BJ (cell line): ENCODE data around the gene GPC6. TPM values are rescaled to one million over a fixed set of nuclear protein-coding genes. Genes with fewer than 3 reads are reported as not detected.

Experiments used
- CTCF ChIA-PET: fragments of 350-600 bp; formaldehyde crosslinking; extraction: SDS; loops from one replicate; lab custom pipeline; 2021; ENCODE audit warnings: antibody characterized with exemption, inconsistent platforms; lab: Yijun Ruan, JAX
- POLR2A ChIA-PET: fragments of 300-600 bp; sonication (Branson Sonifier 250); formaldehyde crosslinking; extraction: SDS; loops from one replicate; lab custom pipeline; 2021; ENCODE audit warnings: antibody characterized with exemption; lab: Charles Lee
- DNase-seq: peaks from one replicate; pipeline ENCODE4 v3.0.0-alpha.2; 2011; ENCODE audit warnings: low read depth
- H3K27me3 ChIP-seq: 2 replicates; pipeline ENCODE4 v1.6.0; 2011; ENCODE audit warnings: low read length; ENCODE audit not compliant: control insufficient read depth, insufficient read depth
- H3K36me3 ChIP-seq: 2 replicates; pipeline ENCODE4 v1.5.1; 2011; ENCODE audit warnings: low read length; ENCODE audit not compliant: control insufficient read depth, insufficient read depth
- H3K4me3 ChIP-seq: 2 replicates; pipeline ENCODE4 v1.5.1; 2011; ENCODE audit warnings: low read depth, mild to moderate bottlenecking, control low read depth, low read length
- CTCF ChIP-seq: IDR thresholded peaks from 2 replicates; pipeline ENCODE4 v1.5.1; 2011; ENCODE audit warnings: low read depth, mild to moderate bottlenecking, control low read depth, inconsistent platforms, low read length, moderate library complexity; ENCODE audit not compliant: insufficient read depth
- polyA plus RNA-seq: library from polyadenylated mRNA; depleted of rRNA; stranded (reverse); fragments of >200 nt; gene quantifications from 2 replicates; pipeline ENCODE4 v1.2.3, GENCODE V29; 2011

Gene GPC6
- polyA plus RNA-seq, 1 experiment: 23.0 TPM

GRCh38 chr13:93945621-93946020 is 719.0 kb downstream of the GPC6 start:
- H3K27me3 ChIP-seq: no peaks in the 10 kb centered on the region
- no peaks in the 10 kb centered on the region for H3K36me3 ChIP-seq
- DNase-seq: no peak
- no peak overlapping the region for H3K4me3 ChIP-seq
- CTCF ChIA-PET: no interaction called here
- POLR2A ChIA-PET: no interaction called here
- no peak for TF ChIP-seq CTCF

GRCh38 chr13:93946994-93947393 is 720.4 kb downstream of the GPC6 start:
- no peaks in the 10 kb centered on the region for H3K27me3 ChIP-seq
- ChIA-PET POLR2A (no interaction called here), CTCF (interaction anchor here (0.9 kb wide), 1 partner anchor 11 kb away, joined by 3 read pairs; no protein-coding TSS in a partner anchor)
- DNase-seq: no peak
- no peaks in the 10 kb centered on the region for H3K36me3 ChIP-seq
- no peak for TF ChIP-seq CTCF
- H3K4me3 ChIP-seq: no peak overlapping the region

GRCh38 chr13:93947651-93948050 is 721.0 kb downstream of the GPC6 start:
- Histone ChIP-seq H3K4me3 (no peak overlapping the region), H3K27me3 (no peaks in the 10 kb centered on the region), H3K36me3 (no peaks in the 10 kb centered on the region)
- TF ChIP-seq CTCF: no peak
- ChIA-PET CTCF (no interaction called here), POLR2A (no interaction called here)
- DNase-seq: no peak

- POLR2A ChIA-PET: no interaction called here
- H3K4me3 ChIP-seq: no peak overlapping the region
- H3K36me3 ChIP-seq: no peaks in the 10 kb centered on the region
- TF ChIP-seq CTCF: no peak
- no peak for DNase-seq
- CTCF ChIA-PET: no interaction called here
- H3K27me3 ChIP-seq: no peaks in the 10 kb centered on the region
Measured at GRCh38 chr13:93948162-93948922, 721.7 kb downstream of the GPC6 start.

GRCh38 chr13:93951108-93951507 is 724.5 kb downstream of the GPC6 start:
- ChIA-PET POLR2A (no interaction called here), CTCF (interaction anchor here (2.6 kb wide), 1 partner anchor 14 kb away, joined by 6 read pairs; no protein-coding TSS in a partner anchor)
- no peak for DNase-seq
- Histone ChIP-seq H3K27me3 (no peaks in the 10 kb centered on the region), H3K4me3 (no peak overlapping the region), H3K36me3 (no peaks in the 10 kb centered on the region)
- TF ChIP-seq CTCF: peak; percentile 34; the same call in 1 of the 2 replicates
